ENCODE data around the gene KCNMA1. TPM values are rescaled to one million over a fixed set of nuclear protein-coding genes. Genes with fewer than 3 reads are reported as not detected.
"Not testable (repeated sequence)": the region's sequence is repeated elsewhere in the genome, so short reads cannot be mapped to it uniquely, and the experiment has no call there.

KCNMA1 gene
- total and polyA plus RNA-seq, 10 donors: 9.3 to 114 (median 51.5) TPM

DNA sequence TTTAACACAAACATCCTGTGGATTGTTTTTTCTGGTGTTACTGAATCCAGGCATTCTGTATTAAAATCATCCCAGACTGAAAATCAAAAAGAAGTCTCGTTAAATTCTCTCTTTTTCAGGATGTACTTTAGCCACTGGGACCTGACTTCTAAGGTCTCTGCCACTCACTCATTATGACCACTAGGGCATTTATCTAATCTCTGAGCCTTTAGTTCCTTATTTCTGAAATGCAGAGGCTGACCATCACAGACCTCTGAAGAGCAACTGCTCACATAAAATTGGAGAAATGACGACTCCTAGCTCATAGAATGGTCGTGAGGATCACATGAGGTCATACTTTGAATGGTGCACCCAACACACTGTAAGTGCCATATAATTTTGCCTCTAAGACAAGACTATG, 63.2 kb downstream of the KCNMA1 start:
- H3K27me3 ChIP-seq (replicated peaks in 1 of 7): no peaks in the 10 kb centered on the region
- no peaks in the 10 kb centered on the region for H3K36me3 ChIP-seq
- H3K4me3 ChIP-seq: no peak overlapping the region
- H3K27ac ChIP-seq: no peak overlapping the region
- H3K9me3 ChIP-seq: no peaks in the 10 kb centered on the region
- no peaks in the 10 kb centered on the region for H3K4me1 ChIP-seq
- TF ChIP-seq CTCF (IDR thresholded peaks at IDR 0.05 in 8 of 11, conservative IDR thresholded peaks at IDR 0.05 in 3 of 11) (peak in 1 of 11 experiments; percentile 7), POLR2AphosphoS5 (IDR thresholded peaks at IDR 0.05) (no peak), POLR2A (IDR thresholded peaks at IDR 0.05) (no peak)
- no peak for DNase-seq
- intact Hi-C loops (cut with DNase I; ENCODE audit: low total_unique reads): no loop called here
- WGBS, 5 donors: 45 to 77% (median 71%) methylated on average over 3 of the region's 3 CpGs

DNA sequence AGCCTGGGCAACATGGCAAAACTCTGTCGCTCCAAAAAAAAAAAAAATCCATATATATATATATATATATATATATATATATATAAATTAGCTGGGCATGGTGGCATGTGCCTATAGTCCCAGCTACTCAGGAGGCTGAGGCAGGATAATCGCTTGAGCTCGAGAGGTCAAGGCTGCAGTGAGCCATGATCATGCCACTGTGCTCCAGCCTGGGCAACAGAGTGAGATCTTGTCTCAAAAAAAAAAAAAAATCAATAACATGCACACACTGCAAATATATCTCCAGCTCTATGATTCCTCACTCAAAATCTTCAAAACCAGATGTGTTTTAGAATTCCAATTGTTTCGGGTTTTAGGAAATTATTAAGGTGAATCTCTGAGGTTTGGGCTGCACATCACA, 65.1 kb downstream of the KCNMA1 start:
- H3K36me3 ChIP-seq; H3K4me3 ChIP-seq; DNase-seq; H3K27ac ChIP-seq; intact Hi-C loops (cut with DNase I; ENCODE audit: low total_unique reads); H3K9me3 ChIP-seq; H3K27me3 ChIP-seq (replicated peaks in 1 of 7); H3K4me1 ChIP-seq: not testable (repeated sequence)
- WGBS, 5 donors: 85 to 94% (median 85%) methylated on average over 4 of the region's 4 CpGs

GRCh38 chr10:77571490-77571889, 66.1 kb downstream of the KCNMA1 start:
- WGBS, 5 donors: 81 to 95% (median 86%) methylated on average over 3 of the region's 3 CpGs
- peaks cover 0 to under 1% (median 0%) of the 10 kb centered on the region in 7 donors for H3K27me3 ChIP-seq (replicated peaks in 1 of 7)
- no peaks in the 10 kb centered on the region for H3K9me3 ChIP-seq
- no peak overlapping the region for H3K4me3 ChIP-seq
- DNase-seq: no peak
- TF ChIP-seq POLR2A (IDR thresholded peaks at IDR 0.05) (no peak), CTCF (IDR thresholded peaks at IDR 0.05 in 8 of 11, conservative IDR thresholded peaks at IDR 0.05 in 3 of 11) (no peak), POLR2AphosphoS5 (IDR thresholded peaks at IDR 0.05) (no peak)
- intact Hi-C loops (cut with DNase I; ENCODE audit: low total_unique reads): no loop called here
- H3K4me1 ChIP-seq: no peaks in the 10 kb centered on the region
- no peaks in the 10 kb centered on the region for H3K36me3 ChIP-seq
- no peak overlapping the region for H3K27ac ChIP-seq

DNA sequence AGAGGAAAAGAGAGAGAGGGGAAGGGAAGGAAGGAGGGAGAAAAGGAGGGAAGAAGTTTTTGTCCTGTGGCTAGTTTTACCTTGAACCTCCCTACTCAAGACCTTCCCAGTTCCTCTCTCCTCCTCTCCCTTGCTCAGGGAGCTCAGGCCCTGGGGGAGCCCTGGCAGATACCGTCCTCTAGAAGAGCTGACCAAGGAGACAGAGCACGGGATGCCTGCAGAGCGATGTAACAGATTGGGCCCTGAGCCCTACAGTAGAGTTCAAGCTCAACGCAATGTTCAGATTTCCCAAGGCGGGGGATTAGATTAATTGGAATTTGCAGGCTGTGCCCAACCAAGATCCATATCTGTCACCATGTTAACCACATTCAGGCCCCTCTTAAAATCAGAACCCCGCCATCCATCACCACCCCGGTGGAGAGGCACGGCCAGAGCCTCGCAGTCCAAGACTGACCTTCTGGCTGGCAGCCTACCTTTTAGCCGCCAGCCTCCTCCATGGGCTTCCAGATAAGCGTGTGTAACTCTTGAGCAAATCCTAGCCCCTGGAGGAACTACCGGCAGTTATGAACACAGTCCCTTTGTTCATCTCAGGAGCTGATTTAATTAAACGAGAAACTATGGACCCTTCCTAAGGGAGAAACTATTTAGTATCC, 70.6 kb downstream of the KCNMA1 start:
- H3K27ac ChIP-seq: no peak overlapping the region
- intact Hi-C loops (cut with DNase I; ENCODE audit: low total_unique reads): no loop called here
- 83 to 94% (median 92%) methylated on average over 13 of the region's 13 CpGs for WGBS, 5 donors

More for the DNA sequence above, 70.6 kb downstream of the KCNMA1 start:
- Histone ChIP-seq H3K4me3 (no peak overlapping the region), H3K27me3 (replicated peaks in 1 of 7) (peaks cover 0 to 33% (median 0%) of the 10 kb centered on the region in 7 donors), H3K9me3 (no peaks in the 10 kb centered on the region), H3K36me3 (no peaks in the 10 kb centered on the region), H3K4me1 (peaks cover 0 to 7% (median 0%) of the 10 kb centered on the region in 6 donors)
- no peak for DNase-seq
- TF ChIP-seq POLR2AphosphoS5 (IDR thresholded peaks at IDR 0.05) (no peak), CTCF (IDR thresholded peaks at IDR 0.05 in 8 of 11, conservative IDR thresholded peaks at IDR 0.05 in 3 of 11) (no peak), POLR2A (IDR thresholded peaks at IDR 0.05) (no peak)
